Activated CD4-positive, alpha-beta memory T cell treated with anti-CD3 and anti-CD28 coated beads, Interleukin-2, amount 10 ng/mL, durations not matched to agents 7 days and 5 days (primary cell): Measurements from ENCODE around the gene NXPH1. TPM values are rescaled to one million over a fixed set of nuclear protein-coding genes. Genes with fewer than 3 reads are reported as not detected.

Experiments used
- CTCF ChIA-PET: fragments of 350-600 bp; sonication (Branson Sonifier 250); formaldehyde crosslinking; loops from one replicate; lab custom pipeline; 2021; ENCODE audit warnings: antibody characterized with exemption, inconsistent platforms; lab: Charles Lee
- POLR2A ChIA-PET: fragments of 350-600 bp; sonication (Branson Sonifier 250); formaldehyde crosslinking; loops from one replicate; lab custom pipeline; 2021; ENCODE audit warnings: antibody characterized with exemption; lab: Charles Lee
- DNase-seq: peaks from one replicate; pipeline ENCODE4 v3.0.0-alpha.2; 2020
- H3K27ac Mint-ChIP-seq: one replicate; pipeline ENCODE4 v1.8.0; 2021; ENCODE audit warnings: mild to moderate bottlenecking, mixed read lengths
- H3K27me3 Mint-ChIP-seq: one replicate; pipeline ENCODE4 v1.8.0; 2021; ENCODE audit warnings: mixed read lengths
- H3K36me3 Mint-ChIP-seq: one replicate; pipeline ENCODE4 v1.8.0; 2021; ENCODE audit warnings: low read depth, mixed read lengths
- H3K4me1 Mint-ChIP-seq: one replicate; pipeline ENCODE4 v1.8.0; 2021; ENCODE audit warnings: mixed read lengths
- H3K4me3 Mint-ChIP-seq: one replicate; pipeline ENCODE4 v1.8.0; 2021; ENCODE audit warnings: mild to moderate bottlenecking, mixed read lengths
- H3K9me3 Mint-ChIP-seq: one replicate; pipeline ENCODE4 v1.8.0; 2021; ENCODE audit warnings: mixed read lengths
- total RNA-seq, 2 experiments: library from RNA; stranded (reverse); gene quantifications; one replicate each; pipeline ENCODE4 v1.2.3, GENCODE V29; 2021

The NXPH1 gene
- total RNA-seq, 2 experiments from 2014 or later: not detected

DNA sequence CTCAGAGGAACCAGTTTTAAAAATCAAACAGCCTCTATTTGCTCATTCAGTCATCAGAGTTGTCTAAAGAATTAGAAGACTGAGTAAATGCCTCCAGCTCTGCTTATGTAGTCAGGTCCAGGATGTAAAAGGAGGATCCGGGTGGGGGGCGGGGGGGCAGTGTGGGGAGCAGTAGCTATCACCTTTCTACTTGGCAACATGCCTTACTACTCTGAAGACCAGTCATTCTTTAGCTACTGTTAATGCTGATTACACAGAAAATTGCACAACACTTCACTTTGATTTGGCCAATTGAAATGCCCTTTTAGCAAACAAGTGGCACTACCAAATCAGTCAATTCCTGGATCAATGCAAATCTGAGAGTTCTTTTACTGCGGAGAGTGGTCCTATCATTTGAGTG lies 164.2 kb downstream of the NXPH1 start:
- Mint-ChIP-seq H3K27me3 (no peaks in the 10 kb centered on the region), H3K4me3 (no peak overlapping the region), H3K27ac (no peak overlapping the region), H3K36me3 (no peaks in the 10 kb centered on the region), H3K9me3 (no peaks in the 10 kb centered on the region), H3K4me1 (no peaks in the 10 kb centered on the region)
- ChIA-PET POLR2A (no interaction called here), CTCF (no interaction called here)
- DNase-seq: no peak

DNA sequence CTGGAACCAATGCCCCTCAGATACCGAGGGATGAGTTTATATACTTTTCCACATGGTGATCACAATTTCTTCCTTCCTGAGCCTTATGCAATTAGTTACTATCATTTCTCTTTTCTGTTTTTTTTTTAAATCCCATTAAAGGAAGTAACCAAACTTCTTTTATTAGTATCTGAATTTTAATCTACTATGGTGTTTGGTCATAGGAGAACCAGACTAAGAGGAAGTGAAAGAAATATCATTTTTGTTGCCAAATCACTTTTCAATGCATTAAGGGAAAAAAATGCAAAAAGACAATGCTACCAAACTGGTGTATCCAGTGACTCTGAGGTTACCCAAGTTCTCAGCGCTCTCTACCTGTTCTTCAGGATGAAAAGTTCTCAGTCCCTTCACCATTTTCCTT lies 167.7 kb downstream of the NXPH1 start:
- Mint-ChIP-seq H3K4me1 (no peaks in the 10 kb centered on the region), H3K27ac (no peak overlapping the region), H3K36me3 (no peaks in the 10 kb centered on the region), H3K4me3 (no peak overlapping the region), H3K9me3 (no peaks in the 10 kb centered on the region), H3K27me3 (no peaks in the 10 kb centered on the region)
- CTCF ChIA-PET: no interaction called here
- POLR2A ChIA-PET: no interaction called here
- DNase-seq: no peak

DNA sequence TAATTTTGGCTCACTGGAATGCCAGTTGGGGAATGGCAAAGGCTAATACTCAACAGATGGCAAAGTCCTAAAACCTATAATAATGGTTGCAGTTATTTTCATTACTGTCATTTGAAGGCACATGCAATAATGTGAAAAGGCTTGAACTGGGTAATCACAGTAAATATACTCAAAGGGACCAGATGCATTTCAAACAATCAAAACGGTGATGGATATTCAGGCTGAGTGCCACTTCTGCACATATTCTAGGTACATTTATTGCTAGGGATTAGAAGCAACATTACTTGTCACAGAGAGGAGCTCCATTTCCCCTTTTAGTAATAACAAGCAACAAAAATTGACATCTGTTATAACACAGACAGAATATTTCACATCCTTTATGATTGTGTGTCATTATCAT lies 171.8 kb downstream of the NXPH1 start:
- H3K27me3 Mint-ChIP-seq: no peaks in the 10 kb centered on the region
- no peaks in the 10 kb centered on the region for H3K4me1 Mint-ChIP-seq
- ChIA-PET CTCF (no interaction called here), POLR2A (no interaction called here)
- H3K36me3 Mint-ChIP-seq: no peaks in the 10 kb centered on the region
- H3K9me3 Mint-ChIP-seq: no peaks in the 10 kb centered on the region
- H3K27ac Mint-ChIP-seq: no peak overlapping the region
- H3K4me3 Mint-ChIP-seq: no peak overlapping the region
- DNase-seq: no peak

DNA sequence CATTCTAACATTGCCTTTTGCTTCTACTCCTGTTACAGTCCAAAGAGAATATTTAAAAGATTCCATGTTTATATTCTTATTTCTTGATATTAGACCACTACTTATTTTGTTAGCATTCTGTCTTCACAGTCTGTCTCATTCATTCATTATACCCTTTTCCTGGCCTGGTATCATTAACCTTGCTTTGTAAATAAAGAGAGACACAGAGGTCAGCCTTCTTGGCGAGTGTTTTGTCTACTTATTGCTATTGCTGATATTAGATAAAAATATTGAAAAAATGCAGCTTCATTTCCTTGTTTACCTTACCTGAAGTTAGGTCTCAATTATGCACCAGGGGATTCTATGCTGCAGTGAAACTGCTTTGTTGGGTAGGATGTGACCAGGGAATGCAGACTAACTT lies 179.2 kb downstream of the NXPH1 start:
- Mint-ChIP-seq H3K36me3 (no peaks in the 10 kb centered on the region), H3K27ac (no peak overlapping the region), H3K27me3 (no peaks in the 10 kb centered on the region), H3K9me3 (no peaks in the 10 kb centered on the region), H3K4me1 (no peaks in the 10 kb centered on the region), H3K4me3 (no peak overlapping the region)
- POLR2A ChIA-PET: no interaction called here
- DNase-seq: no peak
- CTCF ChIA-PET: no interaction called here

DNA sequence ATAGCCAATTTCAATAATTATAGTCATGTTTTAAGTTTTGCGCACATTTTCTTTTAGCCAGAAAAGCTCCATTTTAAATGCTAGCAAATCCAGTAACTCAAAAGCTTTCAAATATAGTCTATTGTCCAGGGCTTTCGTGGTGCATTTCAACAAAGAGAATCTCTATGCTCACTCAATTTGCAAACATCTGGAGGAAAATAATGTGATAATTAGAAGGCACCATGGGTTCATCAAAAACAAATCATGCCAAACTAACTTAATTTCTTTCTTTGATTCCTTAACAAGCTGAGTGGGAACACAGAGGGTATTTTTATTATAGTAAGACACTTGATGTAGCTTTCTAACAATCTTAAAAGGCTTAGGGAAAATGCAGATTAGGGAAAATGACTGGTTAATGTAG lies 179.8 kb downstream of the NXPH1 start:
- CTCF ChIA-PET: no interaction called here
- H3K4me1 Mint-ChIP-seq: no peaks in the 10 kb centered on the region

DNA sequence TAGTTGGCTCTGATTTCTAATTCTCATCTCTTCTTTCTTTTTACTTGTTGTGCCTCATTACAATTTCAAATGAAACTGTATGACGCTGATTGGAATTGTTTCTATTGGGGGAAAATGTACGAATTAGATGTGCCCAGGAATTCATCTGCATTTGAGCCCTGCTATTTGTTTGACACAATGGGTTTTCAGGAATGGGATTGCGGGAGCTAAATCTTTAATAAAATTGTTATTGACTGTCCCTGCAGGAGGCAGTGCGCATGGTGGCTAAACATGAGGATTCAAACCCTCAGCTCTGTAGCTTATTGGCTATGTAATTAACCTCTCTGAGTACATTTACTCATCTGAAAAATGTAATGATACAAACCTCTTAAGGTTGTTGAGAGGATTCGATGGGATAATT lies 181.6 kb downstream of the NXPH1 start:
- DNase-seq: no peak
- H3K4me3 Mint-ChIP-seq: no peak overlapping the region
- H3K27me3 Mint-ChIP-seq: no peaks in the 10 kb centered on the region
- no peak overlapping the region for H3K27ac Mint-ChIP-seq
- H3K9me3 Mint-ChIP-seq: no peaks in the 10 kb centered on the region
- H3K4me1 Mint-ChIP-seq: no peaks in the 10 kb centered on the region
- H3K36me3 Mint-ChIP-seq: no peaks in the 10 kb centered on the region
- ChIA-PET CTCF (no interaction called here), POLR2A (no interaction called here)

More for the DNA sequence above, 179.8 kb downstream of the NXPH1 start:
- POLR2A ChIA-PET: no interaction called here
- no peak for DNase-seq
- H3K27me3 Mint-ChIP-seq: no peaks in the 10 kb centered on the region
- H3K36me3 Mint-ChIP-seq: no peaks in the 10 kb centered on the region
- no peaks in the 10 kb centered on the region for H3K9me3 Mint-ChIP-seq
- no peak overlapping the region for H3K4me3 Mint-ChIP-seq
- H3K27ac Mint-ChIP-seq: no peak overlapping the region

DNA sequence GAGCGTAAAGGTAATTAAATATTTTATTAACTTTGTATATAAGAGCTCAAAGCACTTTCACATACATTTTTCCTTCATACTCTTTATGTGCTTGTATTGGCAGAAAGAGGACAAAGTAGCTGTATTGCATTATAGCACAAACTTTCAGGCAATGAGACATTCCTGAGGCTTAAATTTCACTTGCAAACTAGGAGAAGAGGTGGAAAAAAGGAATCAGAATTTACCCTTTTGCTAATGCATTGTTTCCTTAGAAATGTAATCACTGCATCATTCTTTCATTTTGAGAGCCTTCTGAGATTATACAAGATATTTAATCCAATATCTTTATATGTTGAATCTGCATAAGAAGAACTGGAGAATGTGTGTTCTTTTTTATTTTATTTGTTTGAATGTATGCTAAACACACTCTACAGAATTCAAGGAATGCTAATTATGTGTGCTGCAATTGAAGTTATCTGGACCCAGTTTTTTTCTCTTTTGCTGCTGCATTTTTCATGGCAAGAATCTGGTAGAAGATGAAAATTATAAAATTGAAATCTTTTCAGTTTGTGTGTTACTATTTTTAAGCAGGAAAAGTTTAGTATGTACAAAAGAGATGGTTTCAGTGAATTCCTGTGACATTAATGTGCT lies 185.1 kb downstream of the NXPH1 start:
- no peak for DNase-seq
- H3K27ac Mint-ChIP-seq: no peak overlapping the region
- H3K9me3 Mint-ChIP-seq: no peaks in the 10 kb centered on the region
- no peaks in the 10 kb centered on the region for H3K27me3 Mint-ChIP-seq
- no peak overlapping the region for H3K4me3 Mint-ChIP-seq
- H3K36me3 Mint-ChIP-seq: no peaks in the 10 kb centered on the region
- ChIA-PET POLR2A (no interaction called here), CTCF (no interaction called here)
- no peaks in the 10 kb centered on the region for H3K4me1 Mint-ChIP-seq

DNA sequence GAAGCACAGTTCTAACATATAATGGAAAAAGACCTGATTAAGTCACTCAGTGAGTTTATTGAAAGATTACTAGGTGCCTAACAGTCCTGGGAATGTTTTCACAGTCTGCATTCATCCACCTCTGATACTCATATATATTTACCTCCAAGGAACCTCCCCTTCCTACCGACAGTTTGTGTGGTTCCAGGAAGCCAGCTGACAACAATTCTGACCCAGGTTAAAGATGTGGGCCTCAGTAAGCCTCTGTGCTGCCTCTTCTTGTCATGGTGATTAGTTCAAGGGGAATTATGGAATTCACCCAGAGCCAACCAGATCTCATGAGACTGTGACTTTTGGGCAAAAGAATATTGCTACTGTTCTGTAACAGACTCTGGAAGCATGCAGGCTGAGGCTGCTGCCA lies 186.8 kb downstream of the NXPH1 start:
- no peaks in the 10 kb centered on the region for H3K27me3 Mint-ChIP-seq
- ChIA-PET CTCF (no interaction called here), POLR2A (no interaction called here)
- no peaks in the 10 kb centered on the region for H3K36me3 Mint-ChIP-seq
- no peak overlapping the region for H3K27ac Mint-ChIP-seq
- no peak for DNase-seq
- H3K4me1 Mint-ChIP-seq: no peaks in the 10 kb centered on the region
- H3K4me3 Mint-ChIP-seq: no peak overlapping the region
- H3K9me3 Mint-ChIP-seq: no peaks in the 10 kb centered on the region

DNA sequence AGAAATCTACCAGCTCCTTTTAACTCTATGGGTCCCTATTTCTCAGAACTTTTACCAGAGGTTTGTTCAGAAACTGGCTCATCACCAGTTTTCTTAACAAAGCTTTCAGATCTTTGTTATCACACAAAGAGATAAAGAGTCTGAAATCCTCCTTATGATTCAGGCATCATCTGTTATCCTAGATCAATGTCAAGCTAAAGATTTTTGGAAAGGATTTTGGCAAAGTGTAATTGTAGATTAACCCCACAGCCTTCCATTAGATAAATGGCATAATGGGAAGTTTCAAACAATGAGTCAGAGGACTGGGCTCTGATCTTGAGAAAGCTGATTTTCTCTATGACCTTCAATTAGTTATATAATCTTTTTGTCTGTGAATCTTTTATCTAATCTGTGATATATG lies 192.2 kb downstream of the NXPH1 start:
- H3K4me3 Mint-ChIP-seq: no peak overlapping the region
- no peak overlapping the region for H3K27ac Mint-ChIP-seq
- POLR2A ChIA-PET: no interaction called here
- no peak for DNase-seq
- no peaks in the 10 kb centered on the region for H3K4me1 Mint-ChIP-seq
- no peaks in the 10 kb centered on the region for H3K27me3 Mint-ChIP-seq
- CTCF ChIA-PET: no interaction called here
- no peaks in the 10 kb centered on the region for H3K36me3 Mint-ChIP-seq
- H3K9me3 Mint-ChIP-seq: no peaks in the 10 kb centered on the region

DNA sequence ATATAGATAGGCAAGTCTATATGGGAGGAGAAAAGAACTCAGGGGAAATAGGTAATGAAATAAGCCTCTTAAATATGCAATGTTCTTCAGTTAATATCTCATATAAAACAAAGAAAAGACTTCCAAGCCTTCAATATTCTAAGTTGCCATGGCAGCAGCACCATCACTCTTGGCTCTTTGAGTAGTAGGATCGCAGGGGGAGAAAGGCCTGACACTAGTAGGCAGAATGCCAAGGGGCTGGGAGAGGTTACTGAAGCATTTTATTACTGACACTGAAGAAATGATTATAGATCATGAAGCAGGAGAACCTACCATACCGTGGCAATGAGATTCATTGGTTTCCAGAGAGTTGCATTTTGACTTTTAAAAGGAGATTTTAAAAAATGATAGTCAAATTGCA lies 193.9 kb downstream of the NXPH1 start:
- Mint-ChIP-seq H3K4me3 (no peak overlapping the region), H3K27me3 (no peaks in the 10 kb centered on the region), H3K36me3 (no peaks in the 10 kb centered on the region), H3K27ac (no peak overlapping the region), H3K4me1 (no peaks in the 10 kb centered on the region), H3K9me3 (peaks cover 2% of the 10 kb centered on the region)
- ChIA-PET POLR2A (no interaction called here), CTCF (no interaction called here)
- DNase-seq: no peak

DNA sequence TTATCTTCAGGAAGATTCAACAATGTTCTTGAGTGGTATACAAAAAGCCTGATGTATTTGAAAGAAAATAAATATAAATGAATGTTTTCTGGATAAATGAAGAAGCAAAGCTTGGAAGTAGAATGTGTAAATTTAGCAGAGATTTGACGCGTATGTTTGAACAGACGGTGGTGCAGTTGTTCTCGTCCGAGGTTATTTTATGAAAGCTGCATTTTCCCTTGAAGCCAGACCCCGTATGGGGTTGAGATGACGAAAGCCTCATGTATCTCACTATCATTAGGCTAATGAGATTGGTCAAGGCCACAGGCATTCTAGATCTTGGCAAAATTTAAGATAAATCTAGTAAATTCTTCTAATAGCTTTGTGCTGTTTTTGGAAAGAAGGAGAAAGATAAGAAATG lies 195.2 kb downstream of the NXPH1 start:
- Mint-ChIP-seq H3K4me1 (no peaks in the 10 kb centered on the region), H3K27ac (no peak overlapping the region), H3K9me3 (peaks cover 2% of the 10 kb centered on the region), H3K4me3 (no peak overlapping the region), H3K36me3 (no peaks in the 10 kb centered on the region), H3K27me3 (no peaks in the 10 kb centered on the region)
- ChIA-PET POLR2A (no interaction called here), CTCF (no interaction called here)
- no peak for DNase-seq

DNA sequence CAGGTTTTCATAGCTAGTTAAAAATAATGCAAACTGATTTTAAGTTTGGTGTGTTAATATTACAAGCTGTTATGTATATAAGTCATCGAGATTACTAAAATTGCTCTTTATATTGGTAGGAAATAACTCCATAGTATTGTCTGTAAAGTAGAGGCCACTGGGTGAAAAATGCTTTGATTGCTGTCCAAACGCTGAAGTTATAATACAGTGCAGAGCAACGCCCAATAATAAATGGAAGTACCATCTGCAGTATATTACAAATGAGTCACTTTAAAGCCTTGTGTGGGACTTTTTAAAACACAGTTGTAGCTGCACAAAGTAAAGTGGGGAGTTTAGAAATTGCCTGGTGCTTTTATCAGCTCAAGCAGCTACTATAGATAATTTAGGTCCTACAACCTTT lies 196.1 kb downstream of the NXPH1 start:
- Mint-ChIP-seq H3K4me1 (no peaks in the 10 kb centered on the region), H3K27me3 (no peaks in the 10 kb centered on the region), H3K27ac (no peak overlapping the region), H3K36me3 (no peaks in the 10 kb centered on the region), H3K4me3 (no peak overlapping the region), H3K9me3 (peaks cover 2% of the 10 kb centered on the region)
- ChIA-PET POLR2A (no interaction called here), CTCF (no interaction called here)
- no peak for DNase-seq

DNA sequence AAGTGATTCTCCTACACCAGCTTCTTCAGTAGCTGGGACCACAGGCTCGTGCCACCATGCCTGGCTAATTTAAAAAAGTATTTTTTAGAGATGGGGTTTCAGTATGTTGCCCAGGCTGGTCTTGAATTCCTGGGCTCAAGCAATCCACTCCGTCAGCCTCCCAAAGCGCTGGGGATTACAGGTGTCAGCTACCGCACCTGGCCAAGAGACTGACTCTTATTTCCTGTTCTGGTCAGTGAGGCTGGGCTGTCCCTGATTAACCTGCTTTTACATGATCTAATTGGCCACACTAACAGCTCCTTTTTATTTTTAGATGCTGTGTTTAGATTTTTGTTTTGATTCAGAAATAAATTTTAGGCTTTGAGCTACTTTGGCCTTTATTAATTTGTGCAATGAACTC lies 203.9 kb downstream of the NXPH1 start:
- no peaks in the 10 kb centered on the region for H3K27me3 Mint-ChIP-seq
- H3K36me3 Mint-ChIP-seq: no peaks in the 10 kb centered on the region
- no peak for DNase-seq
- peaks cover 3% of the 10 kb centered on the region for H3K9me3 Mint-ChIP-seq
- ChIA-PET CTCF (no interaction called here), POLR2A (no interaction called here)
- no peak overlapping the region for H3K27ac Mint-ChIP-seq
- no peak overlapping the region for H3K4me3 Mint-ChIP-seq
- no peaks in the 10 kb centered on the region for H3K4me1 Mint-ChIP-seq

DNA sequence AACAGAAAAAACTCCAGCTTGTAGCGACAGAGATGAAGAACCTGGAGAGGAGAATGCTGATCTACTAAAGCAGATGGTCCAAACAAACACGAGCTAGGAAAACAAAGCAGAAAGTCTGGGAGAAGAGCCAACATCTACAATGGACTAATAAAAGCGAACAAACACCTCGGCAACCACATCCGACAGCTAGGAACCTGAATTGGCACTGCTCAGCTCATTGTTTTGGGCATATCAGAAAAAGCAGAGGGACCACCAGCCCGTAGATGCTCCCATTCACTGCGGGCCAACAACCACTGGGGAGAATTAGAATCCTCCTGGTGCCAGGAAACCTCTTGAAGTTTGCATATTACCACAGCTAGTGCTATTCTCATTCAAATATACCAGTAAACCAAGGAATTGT lies 204.7 kb downstream of the NXPH1 start:
- no peak overlapping the region for H3K27ac Mint-ChIP-seq
- H3K27me3 Mint-ChIP-seq: no peaks in the 10 kb centered on the region
- POLR2A ChIA-PET: no interaction called here
- H3K9me3 Mint-ChIP-seq: peaks cover 3% of the 10 kb centered on the region
- DNase-seq: no peak
- H3K36me3 Mint-ChIP-seq: no peaks in the 10 kb centered on the region
- CTCF ChIA-PET: no interaction called here
- no peaks in the 10 kb centered on the region for H3K4me1 Mint-ChIP-seq
- no peak overlapping the region for H3K4me3 Mint-ChIP-seq
